GM21723 (cell line): ENCODE results near the gene DPH1.
A peak's percentile ranks its signal among the peaks of the same experiment; 100 is the strongest.

Source experiments
- ATAC-seq: cut with Tn5 transposase; IDR thresholded peaks from one replicate; pipeline ENCODE4 v1.9.1; 2021; ENCODE audit warnings: mild to moderate bottlenecking, moderate library complexity; ENCODE audit not compliant: unreplicated experiment

DPH1 gene

DNA sequence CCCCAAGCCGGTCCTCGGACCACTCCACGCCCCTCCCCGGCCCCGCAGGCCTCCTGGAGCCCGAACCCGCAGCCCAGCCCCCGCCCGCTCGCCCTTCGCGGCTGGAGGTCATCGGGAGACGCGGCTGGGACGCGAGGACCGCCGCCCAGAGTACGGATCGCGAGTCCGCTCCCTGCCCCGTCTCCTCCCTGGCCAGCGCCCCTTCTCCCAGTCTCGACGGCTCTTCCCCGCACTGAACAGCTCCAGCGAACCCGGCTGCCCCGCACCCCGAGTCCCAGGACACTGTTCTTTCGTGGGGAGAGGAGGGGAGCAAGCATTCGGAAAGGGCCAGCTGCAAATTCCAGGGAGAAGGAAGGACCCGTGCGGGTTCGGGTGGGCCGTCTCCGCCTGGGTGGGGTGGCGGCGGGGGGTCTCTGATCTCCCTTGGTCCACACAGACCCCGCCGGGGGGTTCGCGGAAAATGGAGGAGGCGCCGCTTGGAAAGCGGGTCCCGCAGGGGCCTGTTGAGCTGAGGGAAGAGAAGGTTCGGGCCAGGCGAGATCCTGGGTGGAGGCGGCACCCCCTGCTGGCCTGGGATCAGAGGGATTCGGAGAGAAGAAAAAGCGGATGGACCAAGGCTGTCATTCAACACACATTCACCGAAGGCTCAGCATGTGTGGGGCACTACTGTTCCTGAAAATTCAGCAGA is 4.2 kb upstream of the DPH1 start:
- no peak for ATAC-seq

DNA sequence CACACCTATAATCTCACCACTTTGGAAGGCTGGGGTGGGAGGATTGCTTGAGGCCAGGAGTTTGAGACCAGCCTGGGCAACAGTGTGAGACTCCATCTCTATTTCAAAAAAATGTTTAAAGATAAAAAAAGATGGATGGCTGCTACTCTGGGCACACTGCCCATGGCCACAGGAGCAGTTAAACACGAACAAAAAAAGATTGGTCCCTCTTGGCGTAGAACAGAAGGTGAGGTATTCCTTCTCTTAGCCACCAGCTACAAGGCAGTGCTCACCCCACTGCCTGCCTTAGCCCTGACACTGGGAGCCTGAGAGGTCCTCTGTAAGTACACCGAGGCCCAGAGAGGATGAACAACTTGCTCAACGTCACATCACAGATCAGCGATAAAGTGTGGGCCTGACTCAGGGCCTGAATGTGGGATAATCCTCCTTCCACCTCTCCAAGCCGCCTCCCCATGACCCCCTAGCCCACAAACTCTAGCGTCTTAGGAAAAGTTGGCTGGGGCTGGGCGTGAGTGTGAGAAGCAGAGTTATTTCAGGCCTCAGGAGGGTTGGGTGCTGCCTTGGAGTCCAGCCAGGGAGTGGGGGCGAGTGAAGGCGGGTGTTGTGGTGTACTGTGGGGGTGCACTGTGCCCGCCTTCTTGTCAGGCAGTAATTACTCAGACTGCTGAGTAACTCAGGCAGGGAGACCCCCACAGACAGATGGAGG is 2.3 kb upstream of the DPH1 start:
- ATAC-seq = no peak

DNA sequence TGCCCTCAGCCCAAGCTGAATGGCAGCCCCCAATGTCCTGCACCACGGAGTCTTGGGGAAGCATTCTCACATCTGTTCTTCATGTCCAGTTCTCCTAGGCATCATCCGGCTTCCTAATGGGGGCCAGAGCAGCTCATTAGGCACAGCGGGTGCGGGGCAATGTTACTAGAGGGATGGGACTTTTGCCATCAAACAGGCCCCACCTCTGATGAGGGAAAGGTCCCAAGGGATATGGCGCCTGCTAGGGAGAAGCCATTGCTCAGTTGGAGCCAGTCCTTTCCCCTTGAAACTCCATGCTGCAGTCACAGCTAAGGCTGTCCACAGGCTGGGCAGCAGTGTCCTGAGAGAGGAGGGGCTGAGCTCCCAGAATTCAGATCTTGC is 1.7 kb upstream of the DPH1 start:
- ATAC-seq = no peak

DNA sequence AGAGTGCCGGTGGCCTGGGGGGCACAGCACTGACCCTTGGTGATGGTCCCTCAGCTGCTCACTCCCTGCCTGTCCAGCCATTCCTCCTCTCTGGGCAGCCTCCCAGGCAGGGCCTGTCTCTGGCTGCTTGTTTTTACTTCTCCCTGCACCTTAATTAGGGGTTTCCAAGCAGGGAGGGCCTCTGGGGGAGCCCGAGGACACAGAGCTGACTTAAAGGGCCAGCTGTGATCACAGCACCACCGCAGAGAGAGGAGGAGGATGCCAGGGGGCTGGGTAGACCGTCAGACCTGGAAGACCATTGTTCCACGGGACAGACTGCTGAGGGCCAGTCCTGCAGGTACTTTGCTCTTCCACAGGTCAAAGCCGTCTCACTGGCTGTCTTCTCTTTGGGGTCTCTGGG is 1.2 kb upstream of the DPH1 start:
- ATAC-seq = no peak

DNA sequence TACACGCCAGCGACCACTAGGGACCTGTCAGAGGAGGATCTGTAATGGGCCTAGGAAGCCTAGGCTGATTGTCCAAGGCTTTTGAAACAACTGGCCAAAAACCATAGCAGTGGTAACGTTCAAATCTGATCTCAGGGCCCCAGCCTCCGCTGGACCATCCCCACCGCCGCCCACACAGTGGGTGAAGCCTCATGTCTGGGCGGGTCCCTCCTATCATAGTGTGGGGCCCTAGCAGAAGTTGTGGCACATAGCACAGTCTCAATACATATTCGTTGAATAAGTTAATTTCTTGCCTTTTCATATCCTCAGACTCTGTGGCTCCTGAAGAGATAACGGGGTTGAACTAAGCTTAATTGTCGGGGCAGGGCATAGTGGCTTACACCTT is 818 bp downstream of the DPH1 start:
- ATAC-seq = no peak

DNA sequence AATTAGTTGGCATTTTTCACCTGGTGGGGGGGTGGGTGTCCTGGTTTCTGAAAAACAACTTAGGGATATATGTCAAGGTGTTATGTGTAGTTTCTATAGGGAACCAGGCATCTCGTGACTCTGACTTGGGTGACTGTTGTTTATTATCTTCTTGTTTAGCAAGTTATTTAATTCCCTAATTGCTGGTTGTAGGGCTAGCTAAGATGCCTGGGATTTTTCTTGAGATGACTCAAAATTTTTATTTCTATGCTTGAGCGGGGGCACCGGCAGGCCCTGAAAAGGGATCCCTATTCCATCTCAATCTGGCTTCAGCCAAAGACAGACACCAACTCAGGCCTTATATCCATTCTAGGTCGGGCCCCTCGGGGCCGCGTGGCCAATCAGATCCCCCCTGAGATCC is 3.2 kb downstream of the DPH1 start:
- no peak for ATAC-seq

DNA sequence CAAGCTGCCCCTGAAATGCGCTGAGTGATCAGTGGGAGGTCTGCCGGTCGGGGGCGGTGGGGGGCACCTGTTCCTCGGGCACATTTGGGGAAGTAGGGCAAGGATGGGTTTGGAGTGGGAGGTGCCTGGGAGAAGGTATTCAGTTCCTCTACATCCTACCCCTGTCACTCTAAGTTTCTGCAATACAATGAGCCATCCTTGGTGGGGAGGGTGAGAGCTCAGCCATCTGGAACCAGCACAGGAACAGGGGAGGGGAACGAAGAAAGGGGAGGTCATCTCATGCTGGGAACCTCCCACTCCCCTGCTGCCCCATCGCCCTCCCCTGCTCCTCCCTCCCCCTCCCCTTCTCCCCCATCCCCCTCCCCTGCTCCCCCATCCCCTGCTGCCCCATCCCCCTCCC is 4.2 kb downstream of the DPH1 start:
- no peak for ATAC-seq

DNA sequence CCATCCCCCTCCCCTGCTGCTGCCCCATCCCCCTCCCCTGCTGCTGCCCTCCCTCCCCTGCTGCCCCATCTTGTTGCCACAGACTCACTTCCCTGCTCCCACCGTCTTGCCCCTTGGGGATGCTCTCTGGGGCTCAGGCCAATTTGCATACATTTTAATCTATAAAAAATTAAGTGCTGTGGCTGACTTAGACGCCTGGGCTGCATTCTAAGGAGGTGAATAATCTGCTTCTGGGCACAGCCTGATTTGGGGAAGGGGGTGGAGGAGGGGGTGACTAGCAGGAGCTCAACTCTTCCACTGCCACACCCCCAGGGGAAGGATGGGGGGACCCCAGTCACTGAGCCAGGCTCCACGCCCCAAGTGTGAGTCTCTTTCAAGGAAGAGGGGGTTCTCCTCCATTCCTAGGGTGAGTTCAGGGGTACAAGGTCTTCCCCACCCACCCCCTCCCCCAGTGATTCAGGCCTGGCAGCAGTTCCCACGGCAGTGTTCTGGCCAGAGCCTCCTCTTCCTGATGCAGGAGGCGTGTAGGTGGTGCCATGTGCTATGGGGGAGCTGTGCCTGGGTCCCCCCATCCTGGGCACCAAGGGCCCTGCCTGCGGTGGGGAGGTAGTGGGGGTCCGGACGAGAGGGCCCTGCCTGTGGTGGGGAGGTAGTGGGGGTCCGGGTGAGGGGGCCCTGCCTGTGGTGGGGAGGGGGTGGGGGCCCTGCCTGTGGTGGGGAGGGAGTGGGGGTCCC is 5.0 kb downstream of the DPH1 start:
- ATAC-seq = no peak

DNA sequence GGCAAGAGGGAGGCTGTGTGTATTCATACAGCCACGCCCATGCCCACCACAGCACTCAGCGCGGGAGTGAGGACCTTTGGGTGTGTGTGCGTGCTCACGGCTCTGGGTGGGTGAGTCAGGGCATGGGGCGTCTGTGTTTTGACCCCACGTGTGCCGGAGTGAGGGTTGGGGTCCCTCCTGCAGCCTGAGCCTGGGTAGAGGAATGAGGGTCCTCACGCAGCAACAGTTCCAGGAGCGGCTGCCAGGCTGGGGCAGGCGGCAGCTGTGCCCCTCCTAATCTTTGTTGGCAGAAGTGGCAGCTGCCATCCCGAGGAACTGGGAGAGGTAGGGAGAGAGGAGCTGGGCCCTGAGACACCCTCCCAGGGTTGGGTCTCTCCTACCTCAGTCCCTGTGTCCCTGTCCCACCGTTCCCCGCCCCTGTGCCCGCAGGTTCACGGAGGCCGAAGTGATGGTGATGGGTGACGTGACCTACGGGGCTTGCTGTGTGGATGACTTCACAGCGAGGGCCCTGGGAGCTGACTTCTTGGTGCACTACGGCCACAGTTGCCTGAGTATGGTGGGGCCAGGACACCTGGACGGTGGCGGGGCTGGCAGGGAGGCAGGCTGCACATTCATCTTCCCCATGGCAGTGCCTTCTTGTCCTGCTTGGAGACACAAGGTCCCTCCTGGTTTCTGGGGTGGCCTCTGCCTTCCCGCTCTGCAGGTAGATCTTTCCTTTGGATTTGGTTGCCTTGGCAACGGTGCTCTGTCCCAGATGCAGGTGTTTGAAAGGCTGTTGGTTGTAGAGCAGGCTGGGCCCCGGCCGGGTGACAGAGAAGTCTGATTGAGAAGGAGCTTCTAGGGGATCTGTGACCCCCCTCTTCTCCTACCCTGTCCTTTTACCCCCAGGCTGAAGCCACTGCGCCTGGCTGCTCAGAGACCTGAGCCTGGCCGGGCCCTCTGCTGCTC is 5.9 kb downstream of the DPH1 start:
- ATAC-seq = no peak

DNA sequence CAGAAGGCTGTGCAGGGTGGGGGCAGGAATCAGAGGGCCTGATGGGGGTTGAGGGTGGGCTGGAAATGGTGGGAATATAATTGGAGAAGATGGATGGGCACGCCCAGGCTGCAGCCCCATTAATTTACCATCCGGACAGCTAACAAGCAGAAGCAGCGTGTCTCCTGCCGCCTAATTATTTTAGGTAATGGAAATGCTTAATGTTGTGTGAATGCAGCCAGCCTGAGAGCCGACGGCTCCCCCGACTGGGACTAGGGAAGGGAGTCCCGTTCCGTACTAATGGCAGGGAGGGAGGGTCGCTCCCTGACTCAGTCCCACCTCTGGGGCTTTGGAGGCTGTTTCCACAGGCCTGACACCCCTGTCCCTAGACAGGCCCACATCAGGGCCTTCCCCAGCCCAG is 7.2 kb downstream of the DPH1 start:
- ATAC-seq = no peak

DNA sequence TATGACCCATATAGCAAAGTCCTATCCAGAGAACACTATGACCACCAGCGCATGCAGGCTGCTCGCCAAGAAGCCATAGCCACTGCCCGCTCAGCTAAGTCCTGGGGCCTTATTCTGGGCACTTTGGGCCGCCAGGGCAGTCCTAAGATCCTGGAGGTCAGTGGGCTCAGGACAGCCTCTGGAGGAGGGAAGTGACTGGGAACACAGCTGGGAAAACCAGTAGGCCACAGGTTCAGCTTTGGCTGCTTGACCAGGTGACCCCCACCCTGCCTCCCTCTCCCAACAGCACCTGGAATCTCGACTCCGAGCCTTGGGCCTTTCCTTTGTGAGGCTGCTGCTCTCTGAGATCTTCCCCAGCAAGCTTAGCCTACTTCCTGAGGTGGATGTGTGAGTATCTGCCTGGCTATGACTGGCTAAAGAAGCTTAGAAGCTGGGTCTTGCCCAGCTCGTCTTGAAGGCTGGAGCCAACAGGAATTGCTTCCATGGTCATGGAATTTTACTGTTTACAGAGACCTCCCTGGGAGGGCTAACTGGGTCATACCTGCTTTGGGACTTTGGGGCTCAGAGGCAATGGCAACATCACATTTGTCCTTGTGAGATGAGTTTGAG is 10.4 kb downstream of the DPH1 start:
- no peak for ATAC-seq

DNA sequence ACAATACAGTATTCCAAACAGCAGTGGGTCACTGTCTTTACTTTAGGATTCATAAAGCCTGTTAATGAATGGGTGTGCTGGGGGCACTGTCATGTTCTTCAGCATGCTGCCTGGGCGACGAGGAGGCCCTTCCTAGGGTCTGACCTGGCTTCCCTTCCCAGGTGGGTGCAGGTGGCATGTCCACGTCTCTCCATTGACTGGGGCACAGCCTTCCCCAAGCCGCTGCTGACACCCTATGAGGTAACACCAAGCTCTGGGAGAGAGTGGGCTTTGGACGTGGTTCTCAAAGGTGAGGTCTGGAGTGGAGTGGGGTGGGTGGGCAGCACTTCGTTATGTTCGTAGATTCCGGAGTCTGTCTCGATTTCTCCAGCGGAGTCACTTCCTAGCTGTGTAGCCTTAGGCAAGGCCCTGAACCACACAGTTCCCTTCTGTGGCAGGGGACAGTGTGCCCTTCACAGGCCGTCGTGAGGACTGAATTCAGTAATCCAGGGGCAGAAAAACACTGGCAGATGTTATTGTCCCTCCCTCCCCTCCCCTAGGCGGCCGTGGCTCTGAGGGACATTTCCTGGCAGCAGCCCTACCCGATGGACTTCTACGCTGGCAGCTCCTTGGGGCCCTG is 11.1 kb downstream of the DPH1 start:
- no peak for ATAC-seq

DNA sequence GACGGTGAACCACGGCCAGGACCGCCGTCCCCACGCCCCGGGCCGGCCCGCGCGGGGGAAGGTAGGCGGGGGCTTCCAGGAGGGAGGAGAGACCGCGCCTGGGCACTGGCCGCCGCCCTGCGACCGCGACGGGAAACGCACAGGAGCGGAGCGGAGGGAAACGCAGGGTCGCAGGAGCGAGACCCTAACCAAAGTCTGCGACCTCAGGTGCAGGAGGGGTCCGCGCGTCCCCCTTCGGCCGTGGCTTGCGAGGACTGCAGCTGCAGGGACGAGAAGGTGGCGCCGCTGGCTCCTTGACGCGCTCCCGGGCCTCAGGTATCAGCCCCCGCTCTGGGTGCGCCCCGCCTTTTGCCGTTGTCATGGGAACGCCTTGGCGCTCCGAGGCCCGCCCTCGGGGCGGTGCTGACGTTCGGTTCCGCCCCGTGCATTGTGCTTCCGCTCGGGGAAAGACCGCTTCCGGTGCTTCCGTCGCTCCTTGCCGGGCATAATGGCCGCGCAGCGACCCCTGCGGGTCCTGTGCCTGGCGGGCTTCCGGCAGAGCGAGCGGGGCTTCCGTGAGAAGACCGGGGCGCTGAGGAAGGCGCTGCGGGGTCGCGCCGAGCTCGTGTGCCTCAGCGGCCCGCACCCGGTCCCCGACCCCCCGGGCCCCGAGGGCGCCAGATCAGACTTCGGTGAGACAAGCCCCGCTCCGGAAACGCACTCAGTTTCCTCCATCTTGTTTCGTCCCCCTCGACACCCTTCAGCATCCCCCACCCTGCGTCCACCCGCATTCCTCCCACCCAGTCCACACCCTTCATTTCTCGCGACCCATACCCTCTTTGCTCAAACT is 11.8 kb downstream of the DPH1 start, which contains the start of gene OVCA2:
Gene OVCA2, plus strand, starts transcription at position 462 of the 829 bp plus-strand sequence. Its CDS starts 26 bp downstream, at position 488.
- peak; percentile 85 for ATAC-seq

DNA sequence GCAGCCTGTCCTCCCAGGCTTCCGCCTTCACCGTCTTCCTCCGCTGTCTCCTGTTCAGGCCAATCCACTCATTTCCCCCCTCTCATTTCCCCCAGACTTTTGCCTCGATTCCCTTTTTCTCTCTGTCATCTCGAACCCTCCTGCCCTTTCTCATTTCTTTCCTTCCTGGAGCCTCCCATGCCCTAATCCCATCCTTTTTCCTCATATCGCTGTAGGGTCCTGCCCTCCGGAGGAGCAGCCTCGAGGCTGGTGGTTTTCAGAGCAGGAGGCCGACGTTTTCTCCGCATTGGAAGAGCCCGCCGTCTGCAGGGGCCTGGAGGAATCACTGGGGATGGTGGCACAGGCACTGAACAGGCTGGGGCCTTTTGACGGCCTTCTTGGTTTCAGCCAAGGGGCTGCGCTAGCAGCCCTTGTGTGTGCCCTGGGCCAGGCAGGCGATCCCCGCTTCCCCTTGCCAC is 12.5 kb downstream of the DPH1 start:
- ATAC-seq = no peak

DNA sequence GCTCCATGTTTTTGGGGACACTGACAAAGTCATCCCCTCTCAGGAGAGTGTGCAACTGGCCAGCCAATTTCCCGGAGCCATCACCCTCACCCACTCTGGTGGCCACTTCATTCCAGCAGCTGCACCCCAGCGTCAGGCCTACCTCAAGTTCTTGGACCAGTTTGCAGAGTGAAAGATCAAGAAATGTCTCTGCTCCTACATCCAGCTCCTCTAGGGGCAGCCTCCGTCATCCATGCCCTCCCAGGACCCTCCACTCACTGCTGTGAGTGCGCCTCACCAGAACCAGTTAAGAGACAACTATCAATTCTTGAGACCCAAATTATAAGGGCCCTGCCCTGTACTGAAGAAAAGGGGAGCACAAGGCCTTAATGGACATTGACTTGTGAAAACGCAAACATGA is 13.0 kb downstream of the DPH1 start:
- no peak for ATAC-seq

DNA sequence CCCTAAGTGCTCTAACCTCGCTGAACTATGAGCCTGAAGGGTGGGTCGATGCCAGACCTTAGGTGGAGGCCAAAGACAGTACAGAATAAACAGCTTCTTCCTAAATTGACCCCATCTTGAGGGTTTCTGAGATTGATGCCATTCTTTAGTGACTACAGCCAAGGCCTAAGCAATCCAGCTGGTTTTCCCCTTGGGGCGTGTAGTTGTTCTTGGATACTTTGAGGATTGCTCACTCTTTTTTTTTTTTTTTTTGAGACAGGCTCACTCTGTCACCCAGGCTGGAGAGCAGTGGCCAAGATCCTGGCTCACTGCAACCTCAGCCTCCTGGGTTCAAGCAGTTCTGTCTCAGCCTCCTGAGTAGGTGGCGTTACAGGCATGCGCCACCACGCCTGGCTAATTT is 13.8 kb downstream of the DPH1 start:
- no peak for ATAC-seq

DNA sequence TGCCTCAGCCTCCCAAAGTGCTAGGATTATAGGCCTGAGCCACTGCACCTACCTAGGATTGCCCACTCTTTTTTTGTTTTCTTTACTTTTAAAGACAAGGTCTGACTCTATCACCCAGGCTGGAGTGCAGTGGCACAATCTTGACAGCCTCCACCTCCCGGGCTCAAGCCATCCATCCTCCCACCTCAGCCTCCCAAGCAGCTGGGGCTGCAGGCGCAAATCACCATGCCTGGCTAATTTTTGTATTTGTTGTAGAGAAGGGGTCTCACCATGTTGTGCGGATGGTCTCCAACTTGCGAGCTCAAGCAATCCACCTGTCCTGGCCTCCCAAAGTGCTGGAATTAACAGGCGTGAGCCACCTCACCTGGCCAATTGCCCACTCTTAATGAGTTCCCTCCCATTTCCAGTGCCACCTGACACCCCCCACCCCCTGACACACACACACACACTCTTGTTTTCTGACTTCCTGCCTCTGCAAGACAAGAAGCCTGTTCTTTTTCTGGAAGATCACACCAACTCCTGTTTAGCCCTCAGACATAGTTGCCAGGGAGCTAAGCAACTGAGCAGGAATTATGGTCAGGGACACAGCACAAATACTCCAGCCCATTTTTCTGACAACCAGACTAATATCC is 14.4 kb downstream of the DPH1 start:
- no peak for ATAC-seq

DNA sequence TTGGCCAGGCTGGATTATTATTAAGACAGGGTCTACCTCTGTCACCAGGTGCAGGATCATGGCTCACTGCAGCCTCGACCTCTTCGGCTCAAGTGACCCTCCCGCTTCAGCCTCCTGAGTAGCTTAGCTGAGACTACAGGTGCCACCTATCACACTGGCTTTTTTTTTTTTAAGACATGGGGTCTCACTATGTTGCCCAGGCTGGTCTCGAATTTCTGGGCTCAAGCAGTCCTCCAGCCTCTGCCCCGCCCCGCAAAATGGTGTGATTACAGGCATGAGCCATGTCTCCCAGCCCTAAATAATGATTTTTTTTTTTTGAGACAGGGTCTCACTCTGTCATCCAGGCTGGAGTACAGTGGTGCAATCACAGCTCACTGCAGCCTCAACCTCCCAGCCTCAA is 17.6 kb downstream of the DPH1 start:
- no peak for ATAC-seq

DNA sequence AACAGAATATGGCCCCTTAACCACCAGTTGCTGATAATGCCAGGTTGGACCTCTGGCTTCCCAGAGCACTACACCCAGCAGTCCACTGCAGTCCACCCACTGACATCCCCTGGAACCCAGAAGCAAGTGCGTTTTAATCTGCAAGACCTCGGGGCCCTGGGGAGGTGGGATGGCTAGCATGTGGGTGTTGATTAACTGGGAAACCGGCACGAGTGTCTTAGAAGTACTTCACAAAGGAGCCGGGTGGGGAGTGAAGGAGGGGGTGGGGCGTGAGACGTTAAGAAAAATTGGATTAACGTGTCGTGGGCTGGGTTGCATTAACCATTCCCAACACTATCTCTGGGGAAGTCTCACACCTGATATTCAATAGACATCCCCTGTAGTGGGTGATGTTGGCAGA is 18.9 kb downstream of the DPH1 start:
- ATAC-seq = no peak
